Cardiac muscle cell (in vitro differentiated cells and primary cell): ENCODE data around the gene RUFY4. TPM values are rescaled to one million over a fixed set of nuclear protein-coding genes. Genes with fewer than 3 reads are reported as not detected.
A peak's percentile ranks its signal among the peaks of the same experiment; 100 is the strongest.
"Not testable (repeated sequence)": the region's sequence is repeated elsewhere in the genome, so short reads cannot be mapped to it uniquely, and the experiment has no call there.

Source experiments
- DNase-seq, 2 donors: peaks; one replicate each; pipeline versions ENCODE4 v3.0.0 to v3.0.0-alpha.2; 2010 to 2017; ENCODE audit warnings: low read depth in 1 of 2, low spot score in 1 of 2
- H3K27ac ChIP-seq: fragments of 200-600 bp; sonication (generic); 2 replicates; pipeline ENCODE4 v1.5.1; 2016
- H3K27me3 ChIP-seq: fragments of 200-600 bp; sonication (generic); 2 replicates; pipeline ENCODE4 v1.6.0; 2016; ENCODE audit warnings: control low read depth
- H3K36me3 ChIP-seq: fragments of 200-600 bp; sonication (generic); 2 replicates; pipeline ENCODE4 v1.5.1; 2016; ENCODE audit warnings: control low read depth
- H3K4me1 ChIP-seq: fragments of 200-600 bp; sonication (generic); 2 replicates; pipeline ENCODE4 v1.8.1; 2017; ENCODE audit warnings: low read depth, mild to moderate bottlenecking, mixed run types
- H3K4me3 ChIP-seq: fragments of 200-600 bp; sonication (generic); 2 replicates; pipeline ENCODE4 v1.5.1; 2016; ENCODE audit warnings: mild to moderate bottlenecking
- H3K9me3 ChIP-seq: fragments of 200-600 bp; sonication (generic); 2 replicates; pipeline ENCODE4 v1.5.1; 2017; ENCODE audit warnings: low read depth, mild to moderate bottlenecking, control low read depth
- CTCF ChIP-seq: IDR thresholded peaks from 2 replicates; pipeline ENCODE4 v1.5.1; 2012; ENCODE audit warnings: low read depth, mild to moderate bottlenecking, low read length
- polyA plus RNA-seq: library from polyadenylated mRNA; unstranded; fragments of >200 nt; fragmentation: Nextera tagmentation; extraction: Ambion mirVana; gene quantifications from 2 replicates; pipeline ENCODE4 v1.2.1, GENCODE V29; 2016
- total RNA-seq: library from RNA; depleted of rRNA; stranded (reverse); fragments of >200 nt; gene quantifications from 2 replicates; pipeline ENCODE4 v1.2.3, GENCODE V29; 2016

Gene RUFY4, protein sequence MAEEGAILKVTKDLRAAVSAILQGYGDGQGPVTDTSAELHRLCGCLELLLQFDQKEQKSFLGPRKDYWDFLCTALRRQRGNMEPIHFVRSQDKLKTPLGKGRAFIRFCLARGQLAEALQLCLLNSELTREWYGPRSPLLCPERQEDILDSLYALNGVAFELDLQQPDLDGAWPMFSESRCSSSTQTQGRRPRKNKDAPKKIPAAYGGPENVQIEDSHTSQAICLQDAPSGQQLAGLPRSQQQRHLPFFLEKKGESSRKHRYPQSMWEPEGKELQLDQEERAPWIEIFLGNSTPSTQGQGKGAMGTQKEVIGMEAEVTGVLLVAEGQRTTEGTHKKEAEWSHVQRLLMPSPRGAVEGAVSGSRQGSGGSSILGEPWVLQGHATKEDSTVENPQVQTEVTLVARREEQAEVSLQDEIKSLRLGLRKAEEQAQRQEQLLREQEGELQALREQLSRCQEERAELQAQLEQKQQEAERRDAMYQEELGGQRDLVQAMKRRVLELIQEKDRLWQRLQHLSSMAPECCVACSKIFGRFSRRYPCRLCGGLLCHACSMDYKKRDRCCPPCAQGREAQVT
- not detected in 2 replicates for total RNA-seq
- polyA plus RNA-seq, result not detected in 2 replicates

GRCh38 chr2:218068721-218069334 is at the start of gene RUFY4:
Gene RUFY4 (plus strand): TSS chr2:218069253. CDS start chr2:218070606, 1,353 bp downstream.
- peak; percentile 75 for TF ChIP-seq CTCF
- H3K9me3 ChIP-seq, H3K36me3 ChIP-seq, H3K27ac ChIP-seq, H3K4me3 ChIP-seq, H3K4me1 ChIP-seq: not testable (repeated sequence)
- DNase-seq, result peak; percentile 66 to 74
- H3K27me3 ChIP-seq, result peaks cover 26% of the 10 kb centered on the region

- Histone ChIP-seq H3K27me3 (no peaks in the 10 kb centered on the region), H3K4me3 (no peak overlapping the region), H3K4me1 (peaks cover 3% of the 10 kb centered on the region), H3K27ac (no peak overlapping the region), H3K9me3 (no peaks in the 10 kb centered on the region), H3K36me3 (no peaks in the 10 kb centered on the region)
- no peak for TF ChIP-seq CTCF
- DNase-seq, result no peak
Observed at GRCh38 chr2:218019411-218020060, 49.5 kb upstream of the RUFY4 start.

DNA sequence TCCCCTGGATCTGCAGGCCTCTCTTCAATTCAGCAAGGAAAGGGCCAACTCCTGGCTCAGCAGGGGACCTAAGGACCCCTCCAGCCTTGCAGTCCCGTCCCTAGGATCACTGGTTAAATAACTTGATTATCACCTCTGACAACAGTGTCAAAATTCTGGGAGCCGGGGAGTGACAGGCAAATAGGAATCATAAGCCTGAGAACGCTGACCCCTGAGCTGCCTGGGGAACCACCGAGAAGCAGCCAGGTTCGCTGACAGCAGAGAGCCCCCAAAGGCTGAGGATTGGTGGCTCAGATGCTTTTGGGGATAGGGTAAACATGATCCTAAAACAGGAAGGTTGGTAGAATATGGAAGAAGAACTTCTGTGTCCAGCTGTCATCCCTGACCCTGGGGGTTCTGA is 48.8 kb upstream of the RUFY4 start:
- no peak for TF ChIP-seq CTCF
- Histone ChIP-seq H3K4me3 (no peak overlapping the region), H3K27ac (no peak overlapping the region), H3K27me3 (no peaks in the 10 kb centered on the region), H3K36me3 (no peaks in the 10 kb centered on the region), H3K9me3 (no peaks in the 10 kb centered on the region), H3K4me1 (peaks cover 3% of the 10 kb centered on the region)
- no peak for DNase-seq

DNA sequence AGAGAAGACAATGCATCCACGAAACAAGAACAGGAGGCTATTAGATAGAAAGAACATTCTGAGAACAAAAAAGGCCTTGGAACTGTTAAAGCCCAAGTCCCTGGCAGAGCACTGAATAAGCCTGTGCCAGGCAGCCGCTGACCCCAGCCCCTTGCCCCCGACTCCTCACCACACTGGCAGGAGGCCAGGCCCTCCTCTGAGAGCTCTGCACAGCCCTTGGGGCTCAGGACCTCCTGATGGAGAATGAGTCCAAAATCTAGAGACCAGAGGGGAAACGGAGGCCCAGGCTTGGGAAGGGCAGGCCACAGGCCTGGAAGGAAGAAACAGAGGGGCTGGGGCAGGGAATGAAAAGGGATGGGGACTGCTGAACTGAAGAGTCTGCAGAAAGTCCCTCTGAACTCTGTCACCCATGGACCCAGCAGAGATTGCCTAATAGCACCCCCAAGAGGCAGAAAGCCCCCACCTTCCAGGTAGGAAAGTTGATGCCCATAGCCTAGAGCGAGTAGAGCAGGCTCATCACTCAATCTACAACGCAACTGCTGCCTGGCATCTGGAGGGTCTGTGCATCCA is 48.0 kb upstream of the RUFY4 start:
- H3K4me1 ChIP-seq, result peaks cover 3% of the 10 kb centered on the region
- H3K4me3 ChIP-seq, result no peak overlapping the region
- H3K27me3 ChIP-seq, result no peaks in the 10 kb centered on the region
- TF ChIP-seq CTCF, result no peak
- H3K9me3 ChIP-seq, result no peaks in the 10 kb centered on the region
- no peak for DNase-seq
- no peaks in the 10 kb centered on the region for H3K36me3 ChIP-seq
- H3K27ac ChIP-seq, result no peak overlapping the region

DNA sequence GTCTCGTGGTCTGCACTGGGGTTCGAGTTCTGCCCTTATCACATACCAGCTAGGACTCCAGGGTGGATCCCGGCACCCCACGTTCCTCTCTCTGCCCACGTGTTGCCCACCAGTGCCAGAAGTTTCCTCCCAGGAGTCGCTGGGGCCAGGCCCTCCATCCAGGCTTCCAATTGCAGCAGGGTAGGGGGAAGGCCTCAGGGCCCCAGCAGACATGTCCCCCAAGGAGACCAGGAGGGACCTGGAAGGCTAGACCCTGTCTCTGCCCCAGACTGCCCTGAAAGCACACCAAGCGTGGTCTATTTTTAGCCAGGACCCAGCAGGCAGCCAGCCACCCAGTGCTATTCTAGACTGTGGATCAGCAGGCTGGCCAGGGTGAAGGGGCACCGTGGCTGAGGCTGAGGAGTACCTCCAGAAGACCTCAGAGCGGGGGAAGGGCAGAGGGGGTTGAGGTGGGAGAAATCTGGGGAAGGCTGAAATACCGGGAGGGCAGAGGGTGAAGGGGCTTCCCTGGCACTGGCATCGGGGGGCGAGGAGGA is 47.4 kb upstream of the RUFY4 start:
- H3K9me3 ChIP-seq, result no peaks in the 10 kb centered on the region
- DNase-seq, result peak in 1 of 2 donors; percentile 68
- TF ChIP-seq CTCF, result no peak
- H3K36me3 ChIP-seq, result no peaks in the 10 kb centered on the region
- no peak overlapping the region for H3K27ac ChIP-seq
- H3K4me1 ChIP-seq, result peaks cover 3% of the 10 kb centered on the region
- no peak overlapping the region for H3K4me3 ChIP-seq
- H3K27me3 ChIP-seq, result no peaks in the 10 kb centered on the region
